ENCODE results near the gene MTERF2. TPM values are rescaled to one million over a fixed set of nuclear protein-coding genes. Genes with fewer than 3 reads are reported as not detected.

Gene MTERF2
- total RNA-seq, 1 experiment from 2014 or later = 5.0 TPM

DNA sequence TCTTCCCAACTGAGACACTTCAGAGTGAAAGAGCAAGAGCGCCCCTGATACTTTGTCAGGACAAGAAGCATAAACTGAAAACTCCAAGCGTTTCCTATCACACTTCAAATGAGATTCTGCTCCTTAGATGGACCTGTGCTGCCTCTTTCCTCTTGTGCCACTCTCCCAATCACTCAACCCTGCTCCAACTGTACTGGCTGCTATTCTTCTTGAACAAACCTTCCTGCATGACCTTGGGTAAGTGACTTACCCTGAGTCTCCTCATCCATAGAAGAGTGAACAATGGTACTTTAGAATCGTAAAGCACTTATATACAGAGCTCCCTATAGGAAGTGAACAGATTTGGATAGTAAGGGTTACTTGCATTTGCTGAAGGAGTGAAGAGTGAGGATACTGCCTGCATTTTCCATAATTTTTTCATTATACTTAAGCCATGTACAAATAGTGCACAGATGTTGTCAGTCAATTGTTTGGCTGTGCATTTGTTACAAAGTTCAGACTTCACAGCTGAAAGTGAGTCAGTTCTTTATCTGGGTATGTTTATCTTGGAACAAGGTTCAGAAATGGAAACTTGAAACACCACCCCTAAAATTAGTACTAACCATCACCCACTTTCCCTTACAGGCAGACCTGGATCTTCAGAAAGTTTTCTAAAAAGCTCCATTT lies 10.8 kb downstream of the MTERF2 start:
- Histone ChIP-seq H3K23ac (ENCODE audit: insufficient read length, low read depth, low read length) (no peak overlapping the region), H3K27ac (ENCODE audit: insufficient read length, low read depth, low read length) (no peak overlapping the region), H3K4me2 (ENCODE audit: insufficient read depth, insufficient read length, low read length) (no peak overlapping the region), H2AK5ac (ENCODE audit: insufficient read length, low read length) (no peak overlapping the region), H4K91ac (ENCODE audit: insufficient read length, low read depth, low read length) (no peak overlapping the region), H4K8ac (replicated peaks; ENCODE audit: insufficient read length, low read depth, low read length) (no peak overlapping the region), H3K4me1 (ENCODE audit: insufficient read depth, low read length) (no peaks in the 10 kb centered on the region), H3K4ac (ENCODE audit: low read depth, low read length) (no peak overlapping the region), H3K18ac (ENCODE audit: insufficient read length, low read depth, low read length) (no peak overlapping the region), H2BK120ac (ENCODE audit: low read depth, low read length, poor library complexity, severe bottlenecking) (no peak overlapping the region), H3K14ac (ENCODE audit: insufficient read depth, low read length) (no peak overlapping the region), H3T11ph (ENCODE audit: low read length) (no peak overlapping the region), H3K56ac (ENCODE audit: insufficient read length, low read depth, low read length) (no peak overlapping the region), H2BK15ac (ENCODE audit: low read depth, low read length) (no peak overlapping the region), H3K27me3 (ENCODE audit: insufficient read depth, low read length) (no peaks in the 10 kb centered on the region), H3K79me2 (ENCODE audit: insufficient read depth, low read length) (0 out of 2 replicates have a peak, but pooled peaks cover 2% of the 10 kb centered on the region), H3K23me2 (ENCODE audit: insufficient read length, low read depth, low read length, poor library complexity, severe bottlenecking) (no peaks in the 10 kb centered on the region), H3K79me1 (ENCODE audit: insufficient read depth, low read depth, low read length, poor library complexity, severe bottlenecking) (no peaks in the 10 kb centered on the region), H4K20me1 (ENCODE audit: control insufficient read depth, insufficient read depth, insufficient read length) (no peaks in the 10 kb centered on the region), H3K9me3 (ENCODE audit: control insufficient read depth, low read depth, low read length) (no peaks in the 10 kb centered on the region), H2BK5ac (ENCODE audit: insufficient read length, low read length) (no peak overlapping the region), H4K5ac (ENCODE audit: insufficient read length, low read depth, low read length) (no peak overlapping the region), H2BK12ac (ENCODE audit: insufficient read length, low read depth, low read length) (no peak overlapping the region), H2AFZ (ENCODE audit: low read length) (no peak overlapping the region), H3K9ac (ENCODE audit: extremely low read depth, insufficient read length, low read length) (no peak overlapping the region), H2BK20ac (ENCODE audit: low read depth, low read length, poor library complexity, severe bottlenecking) (no peak overlapping the region)
- no peaks in the 10 kb centered on the region for H3K9me3 Mint-ChIP-seq
- TF ChIP-seq, protein P1, sequence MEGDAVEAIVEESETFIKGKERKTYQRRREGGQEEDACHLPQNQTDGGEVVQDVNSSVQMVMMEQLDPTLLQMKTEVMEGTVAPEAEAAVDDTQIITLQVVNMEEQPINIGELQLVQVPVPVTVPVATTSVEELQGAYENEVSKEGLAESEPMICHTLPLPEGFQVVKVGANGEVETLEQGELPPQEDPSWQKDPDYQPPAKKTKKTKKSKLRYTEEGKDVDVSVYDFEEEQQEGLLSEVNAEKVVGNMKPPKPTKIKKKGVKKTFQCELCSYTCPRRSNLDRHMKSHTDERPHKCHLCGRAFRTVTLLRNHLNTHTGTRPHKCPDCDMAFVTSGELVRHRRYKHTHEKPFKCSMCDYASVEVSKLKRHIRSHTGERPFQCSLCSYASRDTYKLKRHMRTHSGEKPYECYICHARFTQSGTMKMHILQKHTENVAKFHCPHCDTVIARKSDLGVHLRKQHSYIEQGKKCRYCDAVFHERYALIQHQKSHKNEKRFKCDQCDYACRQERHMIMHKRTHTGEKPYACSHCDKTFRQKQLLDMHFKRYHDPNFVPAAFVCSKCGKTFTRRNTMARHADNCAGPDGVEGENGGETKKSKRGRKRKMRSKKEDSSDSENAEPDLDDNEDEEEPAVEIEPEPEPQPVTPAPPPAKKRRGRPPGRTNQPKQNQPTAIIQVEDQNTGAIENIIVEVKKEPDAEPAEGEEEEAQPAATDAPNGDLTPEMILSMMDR (conservative IDR thresholded peaks at IDR 0.05) = no peak
- H3K4me1 Mint-ChIP-seq = no peaks in the 10 kb centered on the region
- peaks cover 0 to 5% (median 2%) of the 10 kb centered on the region in 3 experiments; a peak in 4 of 7 replicates for H3K36me3 Mint-ChIP-seq (ENCODE audit: insufficient read depth in 1 of 3, low read depth in 3 of 3)
- no peak overlapping the region for H3K4me3 Mint-ChIP-seq
- no peak for DNase-seq
- H3K27me3 Mint-ChIP-seq (ENCODE audit: low read depth) = no peaks in the 10 kb centered on the region
- H3K27ac Mint-ChIP-seq = no peak overlapping the region
- no CpG with 5 or more reads among the region's 3 CpGs for WGBS (ENCODE audit: extremely low coverage, insufficient read length, low lambda C conversion rate)

Data from H9 (cell line).